Measurements from ENCODE around the gene SEC62. TPM values are rescaled to one million over a fixed set of nuclear protein-coding genes. Genes with fewer than 3 reads are reported as not detected.

SEC62 gene
- total RNA-seq, 2 experiments from 2014 or later: 63.3 to 64.2 TPM

- no peaks in the 10 kb centered on the region for H3K9me3 Mint-ChIP-seq
- peaks cover 2% of the 10 kb centered on the region for H3K36me3 Mint-ChIP-seq
- peaks cover 10% of the 10 kb centered on the region for H3K4me1 Mint-ChIP-seq
- H3K27ac Mint-ChIP-seq: no peak overlapping the region
- no peak overlapping the region for H3K4me3 Mint-ChIP-seq
- DNase-seq: no peak
- H3K27me3 Mint-ChIP-seq: no peaks in the 10 kb centered on the region
Observed at GRCh38 chr3:170021083-170021482, 54.5 kb downstream of the SEC62 start.

GRCh38 chr3:170022336-170022735 lies 55.7 kb downstream of the SEC62 start:
- H3K4me1 Mint-ChIP-seq: peaks cover 10% of the 10 kb centered on the region
- H3K27me3 Mint-ChIP-seq: no peaks in the 10 kb centered on the region
- H3K27ac Mint-ChIP-seq: no peak overlapping the region
- H3K9me3 Mint-ChIP-seq: peaks cover 3% of the 10 kb centered on the region
- H3K4me3 Mint-ChIP-seq: no peak overlapping the region
- H3K36me3 Mint-ChIP-seq: peaks cover 5% of the 10 kb centered on the region
- DNase-seq: no peak

- H3K27ac Mint-ChIP-seq: no peak overlapping the region
- H3K36me3 Mint-ChIP-seq: peaks cover 7% of the 10 kb centered on the region
- H3K27me3 Mint-ChIP-seq: no peaks in the 10 kb centered on the region
- peaks cover 3% of the 10 kb centered on the region for H3K9me3 Mint-ChIP-seq
- H3K4me1 Mint-ChIP-seq: peaks cover 15% of the 10 kb centered on the region
- no peak for DNase-seq
- H3K4me3 Mint-ChIP-seq: no peak overlapping the region
Observed at GRCh38 chr3:170023165-170023564, 56.6 kb downstream of the SEC62 start.

- Mint-ChIP-seq H3K4me1 (peaks cover 15% of the 10 kb centered on the region), H3K9me3 (peaks cover 3% of the 10 kb centered on the region), H3K4me3 (no peak overlapping the region), H3K27me3 (no peaks in the 10 kb centered on the region), H3K27ac (no peak overlapping the region), H3K36me3 (peaks cover 7% of the 10 kb centered on the region)
- DNase-seq: no peak
Observed at GRCh38 chr3:170024581-170024980, 58.0 kb downstream of the SEC62 start.

GRCh38 chr3:170027233-170028102 lies 60.9 kb downstream of the SEC62 start:
- Mint-ChIP-seq H3K9me3 (peaks cover 3% of the 10 kb centered on the region), H3K27ac (peak overlapping the region; percentile 66), H3K36me3 (peaks cover 7% of the 10 kb centered on the region), H3K4me3 (no peak overlapping the region), H3K4me1 (peaks cover 25% of the 10 kb centered on the region), H3K27me3 (no peaks in the 10 kb centered on the region)
- DNase-seq: peak; percentile 20

GRCh38 chr3:170033489-170033888 lies 66.9 kb downstream of the SEC62 start:
- H3K4me1 Mint-ChIP-seq: peaks cover 26% of the 10 kb centered on the region
- H3K27ac Mint-ChIP-seq: peak overlapping the region; percentile 50
- no peaks in the 10 kb centered on the region for H3K27me3 Mint-ChIP-seq
- no peaks in the 10 kb centered on the region for H3K36me3 Mint-ChIP-seq
- H3K9me3 Mint-ChIP-seq: peaks cover 3% of the 10 kb centered on the region
- H3K4me3 Mint-ChIP-seq: peak overlapping the region; percentile 27
- peak; percentile 50 for DNase-seq

- Mint-ChIP-seq H3K36me3 (peaks cover 3% of the 10 kb centered on the region), H3K27ac (peak within 1 kb of the TSS; percentile 16), H3K4me3 (peak within 1 kb of the TSS; percentile 83)
Observed at GRCh38 chr3:170037463-170038433, 71.1 kb downstream of the SEC62 start, which contains the start of gene GPR160. Gene GPR160, plus strand, starts transcription at chr3:170037995. Its CDS starts 45,978 bp downstream, at chr3:170083973.

GRCh38 chr3:170038434-170039110 lies 72.0 kb downstream of the SEC62 start:
- Mint-ChIP-seq H3K27ac (peak overlapping the region; percentile 16), H3K4me1 (peaks cover 13% of the 10 kb centered on the region)

More at GRCh38 chr3:170037463-170038433, 71.1 kb downstream of the SEC62 start, which contains the start of gene GPR160:
- peak; percentile 88 for DNase-seq
- H3K27me3 Mint-ChIP-seq: no peaks in the 10 kb centered on the region
- peaks cover 20% of the 10 kb centered on the region for H3K4me1 Mint-ChIP-seq
- H3K9me3 Mint-ChIP-seq: peaks cover 3% of the 10 kb centered on the region

GRCh38 chr3:170040418-170040817 lies 73.8 kb downstream of the SEC62 start:
- peaks cover 11% of the 10 kb centered on the region for H3K4me1 Mint-ChIP-seq
- H3K27ac Mint-ChIP-seq: no peak overlapping the region
- no peak overlapping the region for H3K4me3 Mint-ChIP-seq
- no peaks in the 10 kb centered on the region for H3K27me3 Mint-ChIP-seq
- H3K36me3 Mint-ChIP-seq: peaks cover 3% of the 10 kb centered on the region
- H3K9me3 Mint-ChIP-seq: no peaks in the 10 kb centered on the region
- no peak for DNase-seq

More at GRCh38 chr3:170038434-170039110, 72.0 kb downstream of the SEC62 start:
- no peaks in the 10 kb centered on the region for H3K27me3 Mint-ChIP-seq
- peaks cover 3% of the 10 kb centered on the region for H3K36me3 Mint-ChIP-seq
- H3K9me3 Mint-ChIP-seq: peaks cover 3% of the 10 kb centered on the region
- peak overlapping the region; percentile 83 for H3K4me3 Mint-ChIP-seq
- DNase-seq: peak; percentile 38

GRCh38 chr3:170043506-170043905 lies 76.9 kb downstream of the SEC62 start:
- no peaks in the 10 kb centered on the region for H3K9me3 Mint-ChIP-seq
- DNase-seq: no peak
- peaks cover 17% of the 10 kb centered on the region for H3K4me1 Mint-ChIP-seq
- no peak overlapping the region for H3K27ac Mint-ChIP-seq
- H3K27me3 Mint-ChIP-seq: no peaks in the 10 kb centered on the region
- no peak overlapping the region for H3K4me3 Mint-ChIP-seq
- peaks cover 3% of the 10 kb centered on the region for H3K36me3 Mint-ChIP-seq

GRCh38 chr3:170044271-170044670 lies 77.7 kb downstream of the SEC62 start:
- Mint-ChIP-seq H3K9me3 (no peaks in the 10 kb centered on the region), H3K27ac (no peak overlapping the region), H3K27me3 (no peaks in the 10 kb centered on the region), H3K4me1 (peaks cover 14% of the 10 kb centered on the region), H3K4me3 (no peak overlapping the region), H3K36me3 (peaks cover 3% of the 10 kb centered on the region)
- DNase-seq: no peak

- Mint-ChIP-seq H3K9me3 (no peaks in the 10 kb centered on the region), H3K4me1 (peaks cover 14% of the 10 kb centered on the region), H3K27me3 (no peaks in the 10 kb centered on the region), H3K27ac (peak overlapping the region; percentile 1), H3K4me3 (no peak overlapping the region), H3K36me3 (peaks cover 3% of the 10 kb centered on the region)
- DNase-seq: no peak
Observed at GRCh38 chr3:170044795-170045244, 78.2 kb downstream of the SEC62 start.

- H3K4me3 Mint-ChIP-seq: no peak overlapping the region
- no peak overlapping the region for H3K27ac Mint-ChIP-seq
- DNase-seq: no peak
- no peaks in the 10 kb centered on the region for H3K36me3 Mint-ChIP-seq
- no peaks in the 10 kb centered on the region for H3K27me3 Mint-ChIP-seq
- H3K4me1 Mint-ChIP-seq: peaks cover 11% of the 10 kb centered on the region
- H3K9me3 Mint-ChIP-seq: no peaks in the 10 kb centered on the region
Observed at GRCh38 chr3:170046269-170047132, 79.9 kb downstream of the SEC62 start.

- no peaks in the 10 kb centered on the region for H3K9me3 Mint-ChIP-seq
- DNase-seq: no peak
- H3K27ac Mint-ChIP-seq: no peak overlapping the region
- peaks cover 11% of the 10 kb centered on the region for H3K4me1 Mint-ChIP-seq
- no peaks in the 10 kb centered on the region for H3K27me3 Mint-ChIP-seq
- no peaks in the 10 kb centered on the region for H3K36me3 Mint-ChIP-seq
- no peak overlapping the region for H3K4me3 Mint-ChIP-seq
Observed at GRCh38 chr3:170047133-170047404, 80.5 kb downstream of the SEC62 start.

Measured in activated naive CD8-positive, alpha-beta T cell treated with anti-CD3 and anti-CD28 coated beads for 36 hours (primary cell).